H7 (cell line): Measurements from ENCODE around the gene GORASP2. TPM values are rescaled to one million over a fixed set of nuclear protein-coding genes. Genes with fewer than 3 reads are reported as not detected.

Source experiments
- DNase-seq: peaks from one replicate; pipeline ENCODE4 v3.0.0; 2012
- H3K27me3 ChIP-seq: 2 replicates; pipeline ENCODE4 v1.6.0; 2011; ENCODE audit warnings: mild to moderate bottlenecking, low read length; ENCODE audit not compliant: control insufficient read depth, insufficient read depth
- H3K36me3 ChIP-seq: replicated peaks from 2 replicates; pipeline ENCODE4 v1.5.1; 2011; ENCODE audit warnings: low read length; ENCODE audit not compliant: control insufficient read depth, insufficient read depth
- H3K4me3 ChIP-seq: 2 replicates; pipeline ENCODE4 v1.5.1; 2011; ENCODE audit warnings: low read depth, mild to moderate bottlenecking, control low read depth, low read length, moderate library complexity; ENCODE audit not compliant: insufficient read depth
- total RNA-seq: library from RNA; depleted of rRNA; stranded (reverse); fragments of >200 nt; shearing (Covaris generic); gene quantifications from 2 replicates; pipeline ENCODE4 v1.2.3, GENCODE V29; 2014

GORASP2 gene
- total RNA-seq, 1 experiment from 2014 or later: 49.1 TPM

- Histone ChIP-seq H3K4me3 (no peak overlapping the region), H3K36me3 (no peaks in the 10 kb centered on the region), H3K27me3 (no peaks in the 10 kb centered on the region)
- no peak for DNase-seq
Measured at GRCh38 chr2:170930991-170931266, 1.9 kb downstream of the GORASP2 start.

GRCh38 chr2:170932166-170932565 lies 3.1 kb downstream of the GORASP2 start:
- DNase-seq: no peak
- Histone ChIP-seq H3K27me3 (no peaks in the 10 kb centered on the region), H3K36me3 (no peaks in the 10 kb centered on the region; the same call in 1 of the 2 replicates), H3K4me3 (no peak overlapping the region)

GRCh38 chr2:170932948-170933347 lies 3.9 kb downstream of the GORASP2 start:
- DNase-seq: no peak
- no peaks in the 10 kb centered on the region for H3K27me3 ChIP-seq
- H3K4me3 ChIP-seq: no peak overlapping the region
- no peaks in the 10 kb centered on the region; the same call in 1 of the 2 replicates for H3K36me3 ChIP-seq

- no peaks in the 10 kb centered on the region; the same call in 1 of the 2 replicates for H3K36me3 ChIP-seq
- no peaks in the 10 kb centered on the region for H3K27me3 ChIP-seq
- DNase-seq: no peak
- no peak overlapping the region for H3K4me3 ChIP-seq
Measured at GRCh38 chr2:170937709-170938379, 8.8 kb downstream of the GORASP2 start.

- H3K4me3 ChIP-seq: no peak overlapping the region
- no peaks in the 10 kb centered on the region; the same call in 1 of the 2 replicates for H3K36me3 ChIP-seq
- no peak for DNase-seq
- H3K27me3 ChIP-seq: no peaks in the 10 kb centered on the region
Measured at GRCh38 chr2:170940066-170940465, 11.0 kb downstream of the GORASP2 start.

- H3K27me3 ChIP-seq: no peaks in the 10 kb centered on the region
- no peak overlapping the region for H3K4me3 ChIP-seq
- no peaks in the 10 kb centered on the region for H3K36me3 ChIP-seq
- DNase-seq: no peak
Measured at GRCh38 chr2:170942615-170943014, 13.6 kb downstream of the GORASP2 start.

- DNase-seq: no peak
- H3K4me3 ChIP-seq: no peak overlapping the region
- H3K27me3 ChIP-seq: no peaks in the 10 kb centered on the region
- no peaks in the 10 kb centered on the region for H3K36me3 ChIP-seq
Measured at GRCh38 chr2:170943041-170943440, 14.0 kb downstream of the GORASP2 start.

GRCh38 chr2:170943596-170943995 lies 14.5 kb downstream of the GORASP2 start:
- Histone ChIP-seq H3K27me3 (no peaks in the 10 kb centered on the region), H3K4me3 (no peak overlapping the region), H3K36me3 (no peaks in the 10 kb centered on the region)
- DNase-seq: no peak

GRCh38 chr2:170944545-170944944 lies 15.5 kb downstream of the GORASP2 start:
- no peaks in the 10 kb centered on the region for H3K27me3 ChIP-seq
- peaks cover 2% of the 10 kb centered on the region for H3K36me3 ChIP-seq
- no peak overlapping the region for H3K4me3 ChIP-seq
- DNase-seq: no peak

GRCh38 chr2:170949415-170949814 lies 20.4 kb downstream of the GORASP2 start:
- Histone ChIP-seq H3K27me3 (no peaks in the 10 kb centered on the region), H3K4me3 (no peak overlapping the region), H3K36me3 (peaks cover 31% of the 10 kb centered on the region)
- no peak for DNase-seq

- Histone ChIP-seq H3K27me3 (no peaks in the 10 kb centered on the region), H3K36me3 (peaks cover 38% of the 10 kb centered on the region), H3K4me3 (no peak overlapping the region)
- DNase-seq: no peak
Measured at GRCh38 chr2:170950221-170950761, 21.2 kb downstream of the GORASP2 start.

- DNase-seq: no peak
- H3K27me3 ChIP-seq: no peaks in the 10 kb centered on the region
- no peak overlapping the region for H3K4me3 ChIP-seq
- peaks cover 56% of the 10 kb centered on the region for H3K36me3 ChIP-seq
Measured at GRCh38 chr2:170953941-170954340, 24.9 kb downstream of the GORASP2 start.

- DNase-seq: peak; percentile 29
- Histone ChIP-seq H3K4me3 (no peak overlapping the region), H3K27me3 (no peaks in the 10 kb centered on the region), H3K36me3 (peaks cover 33% of the 10 kb centered on the region)
Measured at GRCh38 chr2:170963386-170963785, 34.3 kb downstream of the GORASP2 start.

GRCh38 chr2:170965446-170966225 lies 36.6 kb downstream of the GORASP2 start:
- H3K27me3 ChIP-seq: no peaks in the 10 kb centered on the region
- H3K4me3 ChIP-seq: no peak overlapping the region
- DNase-seq: peak; percentile 17
- H3K36me3 ChIP-seq: peaks cover 32% of the 10 kb centered on the region
